ENCODE data around the gene PAIP2. TPM values are rescaled to one million over a fixed set of nuclear protein-coding genes. Genes with fewer than 3 reads are reported as not detected.
A peak's percentile ranks its signal among the peaks of the same experiment; 100 is the strongest.

Gene PAIP2
- total RNA-seq, 1 experiment from 2014 or later, result 79.4 TPM

DNA sequence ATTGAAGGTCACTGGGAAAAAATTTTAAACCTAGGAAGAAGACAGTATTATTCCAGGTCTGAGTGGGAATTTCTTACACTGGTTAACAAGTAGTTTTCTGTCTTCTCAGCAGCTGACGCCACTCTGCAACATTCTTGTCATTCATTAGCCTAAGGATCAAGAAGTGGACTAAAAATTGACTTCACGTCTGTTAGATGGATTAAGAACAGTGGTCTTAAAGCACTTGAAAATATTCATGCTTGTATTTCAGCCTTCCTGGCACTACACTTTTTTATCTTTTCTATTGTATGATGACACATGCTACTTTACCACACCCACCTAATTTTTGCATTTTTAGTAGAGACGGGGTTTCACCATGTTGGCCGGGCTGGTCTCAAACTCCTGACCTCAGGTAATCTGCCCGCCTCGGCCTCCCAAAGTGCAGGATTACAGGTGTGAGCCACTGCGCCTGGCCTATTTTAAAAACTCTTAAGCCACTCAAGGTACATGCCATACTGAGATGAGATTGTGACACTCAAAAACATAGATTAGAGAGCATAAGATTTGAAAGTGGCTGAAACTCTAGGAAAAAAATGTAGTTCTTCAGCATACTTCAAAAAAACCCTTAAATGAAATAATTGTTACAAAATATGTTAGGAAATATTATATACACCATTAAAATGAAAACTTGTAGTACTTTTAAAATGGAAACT lies 39.7 kb upstream of the PAIP2 start:
- no peak overlapping the region for H3K27ac ChIP-seq (ENCODE audit: low read length)
- peaks cover 57% of the 10 kb centered on the region for H3K4me1 ChIP-seq (ENCODE audit: control insufficient read depth, insufficient read depth, low read length)
- H3K4me3 ChIP-seq (ENCODE audit: low read depth in 2 of 2, low read length in 2 of 2), result no peak overlapping the region
- no peaks in the 10 kb centered on the region for H3K27me3 ChIP-seq (ENCODE audit: control insufficient read depth, insufficient read depth, low read length)
- POLR2A ChIA-PET, result interaction anchor here (0.7 kb wide), 1 partner anchor 32 kb away, joined by 3 read pairs; no protein-coding TSS in a partner anchor
- peaks cover 2% of the 10 kb centered on the region; the same call in 1 of the 2 replicates for H3K36me3 ChIP-seq (ENCODE audit: control insufficient read depth, insufficient read depth, low read length)
- no peak for TF ChIP-seq SIN3A (IDR thresholded peaks at IDR 0.05; ENCODE audit: borderline replicate concordance, insufficient read depth, low read depth, low read length)
- TF ChIP-seq, protein P1, sequence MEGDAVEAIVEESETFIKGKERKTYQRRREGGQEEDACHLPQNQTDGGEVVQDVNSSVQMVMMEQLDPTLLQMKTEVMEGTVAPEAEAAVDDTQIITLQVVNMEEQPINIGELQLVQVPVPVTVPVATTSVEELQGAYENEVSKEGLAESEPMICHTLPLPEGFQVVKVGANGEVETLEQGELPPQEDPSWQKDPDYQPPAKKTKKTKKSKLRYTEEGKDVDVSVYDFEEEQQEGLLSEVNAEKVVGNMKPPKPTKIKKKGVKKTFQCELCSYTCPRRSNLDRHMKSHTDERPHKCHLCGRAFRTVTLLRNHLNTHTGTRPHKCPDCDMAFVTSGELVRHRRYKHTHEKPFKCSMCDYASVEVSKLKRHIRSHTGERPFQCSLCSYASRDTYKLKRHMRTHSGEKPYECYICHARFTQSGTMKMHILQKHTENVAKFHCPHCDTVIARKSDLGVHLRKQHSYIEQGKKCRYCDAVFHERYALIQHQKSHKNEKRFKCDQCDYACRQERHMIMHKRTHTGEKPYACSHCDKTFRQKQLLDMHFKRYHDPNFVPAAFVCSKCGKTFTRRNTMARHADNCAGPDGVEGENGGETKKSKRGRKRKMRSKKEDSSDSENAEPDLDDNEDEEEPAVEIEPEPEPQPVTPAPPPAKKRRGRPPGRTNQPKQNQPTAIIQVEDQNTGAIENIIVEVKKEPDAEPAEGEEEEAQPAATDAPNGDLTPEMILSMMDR (IDR thresholded peaks at IDR 0.05), result no peak
- TF ChIP-seq, protein P2, sequence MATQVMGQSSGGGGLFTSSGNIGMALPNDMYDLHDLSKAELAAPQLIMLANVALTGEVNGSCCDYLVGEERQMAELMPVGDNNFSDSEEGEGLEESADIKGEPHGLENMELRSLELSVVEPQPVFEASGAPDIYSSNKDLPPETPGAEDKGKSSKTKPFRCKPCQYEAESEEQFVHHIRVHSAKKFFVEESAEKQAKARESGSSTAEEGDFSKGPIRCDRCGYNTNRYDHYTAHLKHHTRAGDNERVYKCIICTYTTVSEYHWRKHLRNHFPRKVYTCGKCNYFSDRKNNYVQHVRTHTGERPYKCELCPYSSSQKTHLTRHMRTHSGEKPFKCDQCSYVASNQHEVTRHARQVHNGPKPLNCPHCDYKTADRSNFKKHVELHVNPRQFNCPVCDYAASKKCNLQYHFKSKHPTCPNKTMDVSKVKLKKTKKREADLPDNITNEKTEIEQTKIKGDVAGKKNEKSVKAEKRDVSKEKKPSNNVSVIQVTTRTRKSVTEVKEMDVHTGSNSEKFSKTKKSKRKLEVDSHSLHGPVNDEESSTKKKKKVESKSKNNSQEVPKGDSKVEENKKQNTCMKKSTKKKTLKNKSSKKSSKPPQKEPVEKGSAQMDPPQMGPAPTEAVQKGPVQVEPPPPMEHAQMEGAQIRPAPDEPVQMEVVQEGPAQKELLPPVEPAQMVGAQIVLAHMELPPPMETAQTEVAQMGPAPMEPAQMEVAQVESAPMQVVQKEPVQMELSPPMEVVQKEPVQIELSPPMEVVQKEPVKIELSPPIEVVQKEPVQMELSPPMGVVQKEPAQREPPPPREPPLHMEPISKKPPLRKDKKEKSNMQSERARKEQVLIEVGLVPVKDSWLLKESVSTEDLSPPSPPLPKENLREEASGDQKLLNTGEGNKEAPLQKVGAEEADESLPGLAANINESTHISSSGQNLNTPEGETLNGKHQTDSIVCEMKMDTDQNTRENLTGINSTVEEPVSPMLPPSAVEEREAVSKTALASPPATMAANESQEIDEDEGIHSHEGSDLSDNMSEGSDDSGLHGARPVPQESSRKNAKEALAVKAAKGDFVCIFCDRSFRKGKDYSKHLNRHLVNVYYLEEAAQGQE (IDR thresholded peaks at IDR 0.05; ENCODE audit: insufficient read depth in 1 of 2, low read depth in 2 of 2, low read length in 1 of 2), result no peak
- no peak for TF ChIP-seq POLR2AphosphoS5 (IDR thresholded peaks at IDR 0.05; ENCODE audit: low read depth, low read length)
- BruUV-seq (replicated peaks), result no TSS peak
- ATAC-seq (no peak), DNase-seq (ENCODE audit: low read depth, low spot score) (no peak)
- H3K9me3 ChIP-seq (ENCODE audit: control insufficient read depth, insufficient read depth, low read depth, low read length), result no peaks in the 10 kb centered on the region
- CTCF ChIA-PET, result no interaction called here
- intact Hi-C loops (cut with micrococcal nuclease; ENCODE audit: unreplicated experiment) (no loop called here), in situ Hi-C loops (cut with HindIII; ENCODE audit: low pct_unique_long_range_greater_than_20kb, low sequenced_read_pairs) (no loop called here)

GRCh38 chr5:139304391-139305324 lies 37.0 kb upstream of the PAIP2 start:
- Histone ChIP-seq H3K4me3 (ENCODE audit: low read depth in 2 of 2, low read length in 2 of 2) (no peak overlapping the region), H3K4me1 (ENCODE audit: control insufficient read depth, insufficient read depth, low read length) (peaks cover 41% of the 10 kb centered on the region), H3K27me3 (ENCODE audit: control insufficient read depth, insufficient read depth, low read length) (no peaks in the 10 kb centered on the region), H3K27ac (ENCODE audit: low read length) (no peak overlapping the region), H3K9me3 (ENCODE audit: control insufficient read depth, insufficient read depth, low read depth, low read length) (no peaks in the 10 kb centered on the region), H3K36me3 (ENCODE audit: control insufficient read depth, insufficient read depth, low read length) (peaks cover 4% of the 10 kb centered on the region; the same call in 1 of the 2 replicates)
- DNase-seq (ENCODE audit: low read depth, low spot score), result no peak
- ATAC-seq, result no peak
- in situ Hi-C loops (cut with HindIII; ENCODE audit: low pct_unique_long_range_greater_than_20kb, low sequenced_read_pairs), result no loop called here
- POLR2A ChIA-PET, result interaction anchor here (0.7 to 1.4 kb wide), 2 partner anchors 11 to 79 kb away, joined by 3 to 7 read pairs; partner anchors contain the start of gene MATR3
- TF ChIP-seq SIN3A (IDR thresholded peaks at IDR 0.05; ENCODE audit: borderline replicate concordance, insufficient read depth, low read depth, low read length) (no peak), POLR2AphosphoS5 (IDR thresholded peaks at IDR 0.05; ENCODE audit: low read depth, low read length) (no peak), TCF7L2 (IDR thresholded peaks at IDR 0.05; ENCODE audit: low read depth, low read length) (no peak)
- TF ChIP-seq, protein P2 (IDR thresholded peaks at IDR 0.05; ENCODE audit: insufficient read depth in 1 of 2, low read depth in 2 of 2, low read length in 1 of 2), result no peak
- TF ChIP-seq, protein P1 (IDR thresholded peaks at IDR 0.05), result no peak
- CTCF ChIA-PET, result no interaction called here
- intact Hi-C loops (cut with micrococcal nuclease; ENCODE audit: unreplicated experiment), result no loop called here
- TSS peak; percentile 2 for BruUV-seq (replicated peaks)

Data from Panc1 (cell line).